HG03565 (cell line): ENCODE measurements around the gene HLA-DPB1.

Source experiments
- ATAC-seq: cut with Tn5 transposase; IDR thresholded peaks from one replicate; pipeline ENCODE4 v1.9.1; 2021; ENCODE audit warnings: mild to moderate bottlenecking, moderate library complexity; ENCODE audit not compliant: unreplicated experiment

HLA-DPB1 gene

DNA sequence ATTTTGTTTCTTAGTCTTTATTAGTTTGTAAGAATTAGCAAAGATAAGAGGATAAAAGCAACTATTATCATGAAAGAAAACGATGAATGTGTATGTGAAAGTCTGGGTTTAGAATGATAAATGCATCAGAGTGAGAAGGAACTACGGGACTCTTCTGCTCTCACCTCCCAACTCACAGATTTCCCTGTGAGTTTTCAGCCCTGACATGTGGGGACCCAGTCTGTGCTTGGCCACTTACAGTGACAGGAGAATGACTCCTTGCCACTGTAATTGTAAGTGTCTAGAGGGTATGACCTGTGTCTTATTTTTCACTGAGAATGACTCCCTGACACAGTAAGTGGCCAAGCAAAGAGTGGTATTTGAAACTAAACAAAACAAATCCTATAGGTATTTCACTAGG, 4.9 kb upstream of the HLA-DPB1 start:
- no peak for ATAC-seq

DNA sequence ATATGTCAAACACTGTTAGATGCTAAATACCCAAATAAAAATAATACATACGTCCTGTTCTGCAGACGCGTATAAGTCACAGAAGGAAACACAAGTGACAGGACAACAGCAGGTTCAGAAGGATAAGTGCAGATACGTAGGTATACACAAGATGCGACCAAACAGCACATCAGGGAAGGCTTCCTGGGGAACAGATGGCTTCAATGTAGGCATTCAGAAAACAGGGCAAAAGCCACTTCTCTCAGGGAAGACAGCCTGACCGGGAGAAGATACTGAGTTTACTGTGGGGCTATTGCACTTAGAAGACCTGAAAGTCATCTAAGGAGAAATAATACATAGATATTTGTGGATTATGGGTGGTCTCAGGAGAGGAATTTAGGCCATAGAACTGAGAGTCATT, 4.2 kb upstream of the HLA-DPB1 start:
- ATAC-seq = no peak

DNA sequence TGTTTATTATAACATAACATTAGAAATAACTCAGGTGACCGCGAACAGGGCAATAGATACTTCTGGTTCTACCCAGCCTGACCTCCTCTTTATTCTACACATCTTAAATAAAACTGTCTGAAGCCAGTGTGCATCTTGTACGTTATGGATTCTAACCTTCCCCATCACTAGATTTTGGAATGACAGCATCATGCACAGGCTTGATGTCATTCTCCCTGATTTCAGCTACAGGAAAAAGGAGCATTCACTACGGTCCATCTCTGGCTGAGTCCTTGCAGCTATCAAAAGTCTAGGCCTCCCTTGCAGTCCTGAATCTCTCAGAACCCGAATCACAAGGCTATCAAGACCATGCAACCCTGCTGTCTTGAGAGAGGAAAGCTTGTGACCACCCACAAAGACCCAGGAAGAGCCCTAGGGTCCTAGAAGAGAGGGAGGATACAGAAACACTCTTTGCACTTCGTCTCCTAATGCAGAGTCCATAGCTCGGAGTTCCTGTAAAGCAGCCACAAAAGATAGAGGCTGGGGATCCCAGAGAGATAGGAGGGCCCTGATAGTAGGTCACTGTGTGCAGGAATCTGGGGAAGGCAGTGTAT, 3.2 kb upstream of the HLA-DPB1 start:
- no peak for ATAC-seq

- peak; percentile 55 for ATAC-seq
Observed at GRCh38 chr6:33073431-33073871, 2.3 kb upstream of the HLA-DPB1 start, which contains the start of gene HLA-DPA1. Gene HLA-DPA1, minus strand, starts transcription at chr6:33073649.

DNA sequence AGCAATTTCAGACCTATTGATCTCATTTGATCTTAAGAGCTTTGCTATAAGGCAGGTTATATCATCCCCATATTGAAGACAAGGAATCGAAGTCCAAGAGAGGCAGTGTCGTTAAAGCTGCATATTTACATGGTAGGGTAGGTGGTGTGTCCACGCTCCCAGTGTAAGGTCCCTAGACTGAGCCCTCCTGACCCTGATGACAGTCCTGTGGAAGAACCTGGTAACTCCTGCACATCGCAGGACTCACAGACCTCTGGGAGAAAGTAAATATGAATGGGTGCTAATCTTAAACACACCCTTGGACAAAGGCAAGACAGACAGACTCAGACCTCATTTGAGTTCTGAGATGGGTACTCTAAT, 602 bp upstream of the HLA-DPB1 start:
- peak; percentile 5 for ATAC-seq

DNA sequence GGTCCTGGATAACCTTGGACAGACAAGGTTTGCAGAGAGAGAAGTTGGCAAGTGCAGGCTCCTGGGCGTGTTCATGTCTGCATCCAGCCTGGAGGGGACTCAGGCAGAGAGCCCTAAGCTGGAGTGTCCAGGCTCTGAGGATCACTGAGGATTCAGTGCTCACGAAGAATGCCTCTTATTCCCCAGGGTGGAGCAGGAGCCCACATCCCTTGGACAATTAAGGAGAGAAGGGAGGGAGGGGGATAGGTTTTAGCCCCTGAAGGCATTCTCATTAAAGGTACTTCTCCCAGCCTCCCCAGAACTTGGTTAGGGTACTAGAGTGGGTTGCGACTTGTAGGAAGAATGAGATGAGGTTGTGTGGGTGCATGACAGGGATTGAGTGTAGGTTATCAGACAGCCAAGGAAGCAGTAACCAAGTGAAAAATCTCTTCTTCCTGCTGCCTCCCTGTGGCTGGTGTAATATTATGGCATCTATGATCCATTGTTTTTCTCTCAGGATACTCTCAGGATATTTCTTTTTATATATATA, 680 bp downstream of the HLA-DPB1 start:
- ATAC-seq = no peak

GRCh38 chr6:33077908-33078307, 2.1 kb downstream of the HLA-DPB1 start:
- ATAC-seq = no peak

DNA sequence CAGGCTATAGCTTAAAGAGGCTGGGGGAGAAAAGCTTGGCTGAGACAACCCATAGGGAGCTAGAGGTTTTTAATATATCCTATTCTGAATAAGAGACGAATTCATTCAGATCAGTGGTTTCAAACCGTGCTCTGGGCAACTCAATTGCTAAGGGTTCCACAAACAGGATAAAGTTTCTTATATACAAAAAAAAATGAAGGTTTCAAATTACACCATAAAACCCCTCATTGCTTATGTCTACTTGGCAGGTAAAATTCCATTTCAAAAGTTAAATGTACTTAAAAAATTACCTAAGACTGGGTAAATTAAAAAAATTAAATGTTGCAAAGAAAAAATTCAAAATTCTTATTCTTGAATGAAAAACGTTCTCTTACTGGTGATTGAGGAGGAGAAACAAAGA, 2.7 kb downstream of the HLA-DPB1 start:
- ATAC-seq = no peak

DNA sequence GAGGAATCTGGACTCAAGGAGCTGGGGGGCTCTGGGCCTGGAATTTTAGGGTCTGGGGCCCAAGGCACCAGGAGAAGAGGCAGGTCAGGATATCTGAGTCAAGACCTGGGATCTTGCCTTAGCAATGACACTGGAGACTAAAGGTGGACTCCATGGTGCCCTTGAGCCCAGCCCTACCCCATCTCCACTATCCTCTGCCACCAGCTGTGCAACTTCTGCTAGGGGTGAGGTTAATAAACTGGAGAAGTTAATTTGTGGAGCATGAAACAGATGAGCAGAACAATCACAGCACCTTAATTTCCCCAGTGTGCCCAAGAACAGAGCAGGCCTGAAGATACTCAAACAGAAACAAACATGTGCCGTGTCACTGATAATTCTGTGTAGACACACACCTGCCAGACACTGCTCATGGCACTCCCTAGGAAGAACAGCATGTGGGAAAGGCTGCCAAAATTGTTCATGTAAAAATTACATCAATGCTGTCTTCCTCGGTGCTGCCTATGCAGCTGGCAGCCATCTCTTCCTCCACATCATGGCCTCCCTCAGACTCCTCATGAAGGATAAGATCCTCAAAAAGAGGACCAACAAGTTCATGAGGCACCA, 3.2 kb downstream of the HLA-DPB1 start:
- no peak for ATAC-seq

DNA sequence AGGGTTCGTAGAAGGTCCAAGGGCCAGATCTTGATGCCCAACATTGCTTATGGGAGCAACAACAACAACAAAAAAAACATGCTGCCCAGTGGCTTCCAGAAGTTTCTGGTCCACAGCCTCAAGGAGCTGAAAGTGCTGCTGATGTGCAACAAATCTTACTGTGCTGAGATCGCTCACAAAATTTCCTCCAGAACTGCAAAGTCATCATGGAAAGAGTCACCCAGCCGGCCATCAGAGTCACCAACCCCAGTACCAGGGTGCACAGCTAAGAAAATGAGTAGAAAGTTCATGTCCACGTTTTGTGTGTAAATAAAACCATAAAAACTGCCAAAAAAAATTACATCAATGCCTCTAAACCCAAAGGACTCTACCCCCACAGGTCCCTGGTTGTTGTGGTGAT, 3.8 kb downstream of the HLA-DPB1 start:
- ATAC-seq = no peak

DNA sequence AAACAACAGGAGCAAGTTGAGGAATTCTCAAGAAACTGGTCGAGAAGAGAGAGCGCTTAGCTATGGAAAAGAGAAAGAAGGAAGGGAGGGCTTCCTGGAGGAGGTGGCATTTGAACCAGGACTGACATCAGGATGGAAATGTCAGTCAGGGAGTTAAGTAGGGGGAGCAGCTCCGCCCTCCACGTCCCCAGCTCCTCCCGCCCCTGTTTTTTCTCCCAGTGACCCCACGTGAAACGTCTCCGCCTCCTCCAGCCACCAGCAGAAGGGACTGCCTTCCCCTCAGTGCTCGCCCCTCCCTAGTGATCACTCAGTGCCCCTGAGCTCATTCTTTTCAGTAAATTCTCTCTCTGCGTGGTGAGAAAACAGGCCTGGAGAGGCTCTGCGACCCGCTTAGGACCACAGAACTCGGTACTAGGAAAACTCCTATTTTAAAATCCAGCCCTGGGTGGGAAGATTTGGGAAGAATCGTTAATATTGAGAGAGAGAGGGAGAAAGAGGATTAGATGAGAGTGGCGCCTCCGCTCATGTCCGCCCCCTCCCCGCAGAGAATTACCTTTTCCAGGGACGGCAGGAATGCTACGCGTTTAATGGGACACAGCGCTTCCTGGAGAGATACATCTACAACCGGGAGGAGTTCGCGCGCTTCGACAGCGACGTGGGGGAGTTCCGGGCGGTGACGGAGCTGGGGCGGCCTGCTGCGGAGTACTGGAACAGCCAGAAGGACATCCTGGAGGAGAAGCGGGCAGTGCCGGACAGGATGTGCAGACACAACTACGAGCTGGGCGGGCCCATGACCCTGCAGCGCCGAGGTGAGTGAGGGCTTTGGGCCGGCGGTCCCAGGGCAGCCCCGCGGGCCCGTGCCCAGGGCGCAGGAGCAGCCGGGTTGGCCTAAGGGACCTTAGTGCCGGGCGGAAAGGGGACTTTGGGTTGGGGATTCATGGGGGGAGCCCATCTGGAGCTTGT, 4.6 kb downstream of the HLA-DPB1 start:
- no peak for ATAC-seq

DNA sequence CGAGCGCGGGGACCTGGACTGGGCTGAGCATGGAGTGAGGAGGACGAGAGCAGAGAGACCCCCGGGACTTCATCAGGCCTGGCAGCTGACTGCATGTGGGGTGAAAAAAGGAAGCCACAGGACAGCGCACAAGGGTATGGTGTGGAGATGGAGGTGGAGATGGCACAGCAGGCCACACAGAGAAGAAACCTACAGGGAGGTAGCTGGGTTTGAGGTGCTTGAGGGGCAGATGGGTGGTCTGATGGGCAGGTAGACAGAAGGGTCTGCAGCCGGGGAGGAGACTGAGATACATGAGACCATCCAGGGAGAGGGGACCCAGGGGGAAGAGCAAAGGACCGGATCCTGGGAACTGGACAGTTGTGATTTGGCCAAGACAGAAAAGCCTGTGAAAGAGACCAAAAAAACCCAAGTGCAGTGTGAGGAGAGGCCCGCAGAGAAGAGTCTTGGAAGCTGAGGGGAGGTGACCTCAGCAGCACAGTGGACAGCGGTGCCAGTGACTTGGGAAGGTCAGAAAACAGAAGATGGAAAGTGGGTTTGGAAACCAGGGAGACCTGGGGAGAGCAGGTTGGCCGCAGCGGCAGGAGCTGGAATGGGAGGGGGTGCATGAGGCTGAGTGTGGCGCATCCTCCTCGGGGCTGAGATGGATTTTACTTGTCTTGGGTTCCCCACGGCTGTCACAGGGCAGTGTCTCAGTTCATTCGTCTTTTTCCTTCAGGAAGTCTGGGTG, 5.5 kb downstream of the HLA-DPB1 start:
- no peak for ATAC-seq

DNA sequence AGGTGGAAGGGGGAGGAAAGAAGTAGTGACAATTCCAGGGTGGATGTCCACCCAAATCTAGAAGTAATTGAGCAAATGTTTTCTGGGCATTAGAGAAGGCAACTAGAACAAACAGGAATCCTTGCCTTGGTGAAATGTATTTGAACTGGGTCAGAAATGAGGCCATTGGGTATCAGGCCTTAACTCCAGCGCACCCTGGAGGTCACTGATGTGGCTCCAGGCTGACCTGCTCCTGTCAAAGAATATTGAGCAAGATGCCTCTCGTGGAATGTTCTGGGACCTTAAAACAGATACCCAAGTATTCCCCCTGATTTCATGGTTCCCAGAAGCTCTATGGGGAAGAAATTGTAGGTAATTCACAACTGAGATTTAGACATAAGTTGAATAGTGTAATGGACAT, 6.9 kb downstream of the HLA-DPB1 start:
- ATAC-seq = no peak

DNA sequence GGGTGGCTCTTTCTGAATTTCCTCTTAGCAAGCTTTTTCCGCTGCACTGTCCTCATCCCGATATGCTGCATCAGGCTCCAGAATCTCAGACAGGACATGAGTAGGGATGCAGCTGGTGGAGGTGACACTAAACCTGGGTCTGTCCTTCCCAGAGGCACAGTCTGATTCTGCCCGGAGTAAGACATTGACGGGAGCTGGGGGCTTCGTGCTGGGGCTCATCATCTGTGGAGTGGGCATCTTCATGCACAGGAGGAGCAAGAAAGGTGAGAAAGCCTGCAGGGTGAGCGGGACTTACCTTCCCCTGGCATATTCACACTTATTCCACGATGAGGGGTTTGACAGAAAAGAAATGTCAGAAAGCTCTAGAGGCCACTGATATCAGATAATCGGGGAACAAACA, 9.8 kb downstream of the HLA-DPB1 start:
- ATAC-seq = no peak

GRCh38 chr6:33088258-33088930, 12.6 kb downstream of the HLA-DPB1 start:
- no peak for ATAC-seq

DNA sequence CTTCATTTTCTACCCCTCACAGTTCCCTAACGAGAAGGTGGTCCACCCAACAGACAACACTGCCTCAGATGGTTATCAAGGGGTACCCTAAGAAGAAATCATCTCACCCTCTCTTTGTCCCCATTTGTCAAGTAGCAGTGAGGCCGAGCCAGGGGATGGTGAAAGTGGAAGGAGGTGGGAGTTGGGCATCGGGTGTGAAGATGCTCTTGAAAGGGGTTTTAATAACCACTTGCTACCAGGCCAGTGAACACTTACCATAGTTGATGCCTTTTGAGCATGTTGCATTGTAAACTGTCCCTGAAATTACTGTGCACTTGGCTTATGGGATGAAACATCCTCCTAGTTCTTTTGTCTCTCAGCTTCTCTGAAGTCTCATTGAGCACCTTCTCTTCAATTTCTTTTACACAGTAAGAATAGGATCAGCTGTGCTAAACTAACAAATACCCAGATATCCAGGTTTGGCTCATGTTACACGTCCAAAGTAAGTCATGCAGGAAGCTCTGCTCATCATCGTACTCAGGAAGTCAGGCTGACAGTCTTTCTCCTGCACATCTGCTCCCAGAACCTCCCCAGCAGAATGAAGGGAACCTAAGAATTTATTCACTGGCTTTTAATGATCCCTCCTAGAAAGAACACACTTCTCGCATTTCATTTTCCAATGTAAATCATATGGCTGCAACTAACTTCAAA, 13.3 kb downstream of the HLA-DPB1 start:
- no peak for ATAC-seq

DNA sequence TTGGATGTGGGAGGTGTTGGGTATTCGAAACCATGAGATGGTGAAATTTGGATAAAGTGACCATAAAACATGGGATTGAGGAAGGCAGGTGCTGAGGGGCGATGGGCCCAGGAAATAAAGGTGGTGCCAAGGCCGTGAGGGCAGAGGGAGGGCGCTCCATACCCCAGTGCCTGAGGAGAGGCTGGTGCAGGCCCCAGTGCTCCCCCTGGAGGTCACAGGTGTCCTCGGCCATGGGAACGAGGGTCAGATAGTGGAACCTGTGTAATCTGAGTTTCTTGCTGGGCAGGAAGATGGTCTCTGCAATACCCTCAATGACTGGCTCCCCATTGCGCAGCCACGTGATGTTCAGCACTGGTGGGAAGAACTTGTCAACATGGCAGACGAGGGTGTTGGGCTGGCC, 16.2 kb downstream of the HLA-DPB1 start:
- no peak for ATAC-seq

DNA sequence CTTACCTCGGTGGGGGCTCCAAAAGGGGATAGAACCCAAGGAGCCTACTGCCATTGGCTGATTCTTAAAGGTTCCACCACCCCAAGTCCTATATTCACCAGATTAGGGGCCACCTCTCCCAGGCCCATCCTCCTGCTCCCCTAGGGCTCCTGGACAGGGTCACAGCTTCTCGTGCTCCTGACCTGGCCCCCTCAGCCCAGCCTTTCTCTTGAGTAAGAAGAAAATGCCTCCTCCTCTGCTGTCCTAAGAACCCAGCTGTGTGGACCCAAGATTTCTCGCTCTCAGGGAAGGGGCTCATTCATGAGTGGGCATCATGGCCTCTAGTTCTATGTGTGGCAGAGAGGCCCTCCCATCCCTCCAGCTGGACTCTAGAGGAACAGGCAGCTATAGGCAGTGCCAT, 16.6 kb downstream of the HLA-DPB1 start:
- ATAC-seq = no peak

DNA sequence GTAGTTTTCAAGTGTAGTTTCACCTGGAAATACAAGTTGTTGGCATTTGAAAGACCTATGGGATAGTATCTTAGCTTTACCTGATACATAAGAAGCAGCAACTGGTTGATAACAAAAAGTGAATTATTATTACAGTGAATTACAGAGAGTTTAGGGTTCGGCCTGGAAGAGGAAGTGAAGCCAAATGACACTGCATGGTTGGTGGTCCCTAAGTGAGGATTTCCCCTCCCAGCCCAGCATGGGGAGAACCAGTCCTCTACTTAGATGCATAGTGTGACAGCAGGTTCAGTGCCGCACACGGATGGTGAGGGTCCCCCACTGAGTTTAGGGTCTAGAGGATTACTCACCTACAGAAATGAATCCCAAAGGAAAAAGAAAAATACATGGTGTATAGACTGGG, 18.1 kb downstream of the HLA-DPB1 start:
- ATAC-seq = no peak

DNA sequence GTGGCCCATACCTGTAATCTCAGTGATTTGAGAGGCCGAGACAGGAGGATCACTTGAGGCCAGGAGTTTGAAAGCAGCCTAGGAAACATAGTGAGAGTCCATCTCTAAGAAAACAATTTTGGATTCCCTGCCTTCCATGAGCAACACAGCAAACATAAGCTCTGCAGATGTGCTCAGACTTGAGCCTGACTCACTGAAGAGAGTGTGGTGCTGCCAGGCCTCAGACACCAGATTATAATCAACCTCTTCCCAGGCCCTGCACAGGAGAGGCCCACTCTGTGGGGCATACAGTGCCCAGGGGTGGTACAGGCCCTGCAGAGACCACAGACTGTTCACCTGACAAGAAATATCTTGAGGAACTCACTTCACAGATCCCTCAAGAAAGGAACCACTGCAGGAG, 19.9 kb downstream of the HLA-DPB1 start:
- ATAC-seq = no peak
